Stimulated activated naive CD4-positive, alpha-beta T cell treated with Interleukin-2 at 50 U/mL for 16 hours (primary cell): ENCODE measurements around the gene SEC23IP.

Experiments used
- DNase-seq: peaks from one replicate; lab custom pipeline; 2025; lab: John Stamatoyannopoulos, UW

Gene SEC23IP

GRCh38 chr10:119940487-119940886 is 48.0 kb downstream of the SEC23IP start:
- DNase-seq = no peak

GRCh38 chr10:119942973-119943372 is 50.4 kb downstream of the SEC23IP start:
- DNase-seq = no peak

GRCh38 chr10:119945805-119946204 is 53.3 kb downstream of the SEC23IP start:
- no peak for DNase-seq

GRCh38 chr10:119947300-119947699 is 54.8 kb downstream of the SEC23IP start:
- no peak for DNase-seq

- DNase-seq = no peak
Observed at GRCh38 chr10:119957451-119957850, 64.9 kb downstream of the SEC23IP start.

- no peak for DNase-seq
Observed at GRCh38 chr10:119962837-119963236, 70.3 kb downstream of the SEC23IP start.

- DNase-seq = no peak
Observed at GRCh38 chr10:119967066-119967465, 74.5 kb downstream of the SEC23IP start.

- DNase-seq = no peak
Observed at GRCh38 chr10:119969609-119970008, 77.1 kb downstream of the SEC23IP start.

GRCh38 chr10:119970107-119970506 is 77.6 kb downstream of the SEC23IP start:
- DNase-seq = no peak

GRCh38 chr10:119970963-119971362 is 78.4 kb downstream of the SEC23IP start:
- DNase-seq = no peak

- DNase-seq = no peak
Observed at GRCh38 chr10:119973281-119973680, 80.8 kb downstream of the SEC23IP start.

GRCh38 chr10:119976421-119976820 is 83.9 kb downstream of the SEC23IP start:
- DNase-seq = no peak

GRCh38 chr10:119980956-119981750 is 88.6 kb downstream of the SEC23IP start:
- DNase-seq = no peak

- no peak for DNase-seq
Observed at GRCh38 chr10:119981826-119982225, 89.3 kb downstream of the SEC23IP start.

GRCh38 chr10:119988333-119988732 is 95.8 kb downstream of the SEC23IP start:
- no peak for DNase-seq

- no peak for DNase-seq
Observed at GRCh38 chr10:119989966-119990365, 97.4 kb downstream of the SEC23IP start.

- DNase-seq = no peak
Observed at GRCh38 chr10:119991066-119991465, 98.5 kb downstream of the SEC23IP start.

GRCh38 chr10:119991816-119992215 is 99.3 kb downstream of the SEC23IP start:
- DNase-seq = no peak
